Fibroblast of lung (primary cell): ENCODE results near the gene TLK2.

Experiments
- CTCF ChIP-seq, 2 donors: IDR thresholded peaks in 1 of 2; conservative IDR thresholded peaks in 1 of 2; 1 replicate in 1 of 2; 2 replicates in 1 of 2; pipeline ENCODE4 v1.5.1; 2011 to 2012; ENCODE audit warnings: low read length in 2 of 2, control low read depth in 1 of 2, inconsistent platforms in 1 of 2, low read depth in 1 of 2, mild to moderate bottlenecking in 1 of 2
- EZH2 ChIP-seq: IDR thresholded peaks from 2 replicates; pipeline ENCODE4 v1.5.1; 2012; ENCODE audit warnings: low read length, control low read depth, mild to moderate bottlenecking; ENCODE audit errors: missing control alignments

- TF ChIP-seq CTCF (conservative IDR thresholded peaks at IDR 0.05 in 1 of 2, IDR thresholded peaks at IDR 0.05 in 1 of 2; ENCODE audit: low read depth in 1 of 2, low read length in 2 of 2) (no peak), EZH2 (no peak)
Measured at GRCh38 chr17:62618647-62619416, 140.2 kb downstream of the TLK2 start.
